ENCODE results near the gene PAXIP1.

The PAXIP1 gene

GRCh38 chr7:155000795-155001194, 2.1 kb downstream of the PAXIP1 start:
- Histone ChIP-seq H3K4me3 (replicated peaks; ENCODE audit: low read depth, low read length) (no peak overlapping the region), H3K27me3 (replicated peaks; ENCODE audit: control insufficient read depth, insufficient read depth, low read length) (no peaks in the 10 kb centered on the region), H3K36me3 (ENCODE audit: control insufficient read depth, insufficient read depth, low read length) (peaks cover 8% of the 10 kb centered on the region)
- no peak for DNase-seq (ENCODE audit: extremely low read depth, insufficient read length)
- TF ChIP-seq CTCF (IDR thresholded peaks at IDR 0.05; ENCODE audit: insufficient read depth, low read length, poor library complexity, severe bottlenecking) = peak; percentile 36

- H3K27me3 ChIP-seq (replicated peaks; ENCODE audit: control insufficient read depth, insufficient read depth, low read length) = no peaks in the 10 kb centered on the region
- no peak for TF ChIP-seq CTCF (IDR thresholded peaks at IDR 0.05; ENCODE audit: insufficient read depth, low read length, poor library complexity, severe bottlenecking)
- no peak for DNase-seq (ENCODE audit: extremely low read depth, insufficient read length)
- H3K36me3 ChIP-seq (ENCODE audit: control insufficient read depth, insufficient read depth, low read length) = peaks cover 8% of the 10 kb centered on the region
- H3K4me3 ChIP-seq (replicated peaks; ENCODE audit: low read depth, low read length) = no peak overlapping the region
Observed at GRCh38 chr7:154998481-154998880, 4.4 kb downstream of the PAXIP1 start.

DNA sequence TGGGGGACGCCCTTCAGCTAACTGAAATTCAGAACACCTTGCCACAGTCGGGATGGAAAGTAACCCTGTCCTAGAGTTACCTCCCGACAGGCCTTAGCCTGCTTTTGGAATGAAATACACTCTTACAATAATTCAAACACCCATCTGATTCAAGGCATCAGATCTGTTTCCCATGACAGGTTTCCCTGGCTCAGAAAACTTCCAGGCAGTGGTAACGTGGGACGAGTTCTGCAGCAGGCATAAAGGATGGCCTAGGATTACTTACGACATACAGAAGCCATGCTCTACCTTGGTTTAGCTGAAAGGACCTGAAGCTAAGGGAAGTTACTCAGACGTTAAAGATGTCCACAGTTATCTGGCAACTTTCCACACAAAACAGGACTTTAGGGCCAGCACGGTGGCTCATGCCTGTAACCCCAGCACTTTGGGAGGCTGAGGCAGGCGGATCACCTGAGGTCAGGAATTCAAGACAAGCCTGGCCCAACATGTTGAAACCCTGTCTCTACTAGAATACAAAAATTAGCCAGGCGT, 5.0 kb downstream of the PAXIP1 start:
- TF ChIP-seq CTCF (IDR thresholded peaks at IDR 0.05; ENCODE audit: insufficient read depth, low read length, poor library complexity, severe bottlenecking) = no peak
- DNase-seq (ENCODE audit: extremely low read depth, insufficient read length) = no peak
- Histone ChIP-seq H3K36me3 (ENCODE audit: control insufficient read depth, insufficient read depth, low read length) (peaks cover 8% of the 10 kb centered on the region), H3K4me3 (replicated peaks; ENCODE audit: low read depth, low read length) (no peak overlapping the region), H3K27me3 (replicated peaks; ENCODE audit: control insufficient read depth, insufficient read depth, low read length) (no peaks in the 10 kb centered on the region)

GRCh38 chr7:154996756-154997155, 6.2 kb downstream of the PAXIP1 start:
- no peak for DNase-seq (ENCODE audit: extremely low read depth, insufficient read length)
- TF ChIP-seq CTCF (IDR thresholded peaks at IDR 0.05; ENCODE audit: insufficient read depth, low read length, poor library complexity, severe bottlenecking) = no peak
- Histone ChIP-seq H3K36me3 (ENCODE audit: control insufficient read depth, insufficient read depth, low read length) (peaks cover 8% of the 10 kb centered on the region), H3K27me3 (replicated peaks; ENCODE audit: control insufficient read depth, insufficient read depth, low read length) (no peaks in the 10 kb centered on the region), H3K4me3 (replicated peaks; ENCODE audit: low read depth, low read length) (no peak overlapping the region)

GRCh38 chr7:154996101-154996500, 6.8 kb downstream of the PAXIP1 start:
- Histone ChIP-seq H3K36me3 (ENCODE audit: control insufficient read depth, insufficient read depth, low read length) (peaks cover 8% of the 10 kb centered on the region), H3K27me3 (replicated peaks; ENCODE audit: control insufficient read depth, insufficient read depth, low read length) (no peaks in the 10 kb centered on the region), H3K4me3 (replicated peaks; ENCODE audit: low read depth, low read length) (no peak overlapping the region)
- no peak for DNase-seq (ENCODE audit: extremely low read depth, insufficient read length)
- no peak for TF ChIP-seq CTCF (IDR thresholded peaks at IDR 0.05; ENCODE audit: insufficient read depth, low read length, poor library complexity, severe bottlenecking)

GRCh38 chr7:154994996-154995395, 7.9 kb downstream of the PAXIP1 start:
- no peak for DNase-seq (ENCODE audit: extremely low read depth, insufficient read length)
- Histone ChIP-seq H3K36me3 (ENCODE audit: control insufficient read depth, insufficient read depth, low read length) (peaks cover 8% of the 10 kb centered on the region), H3K4me3 (replicated peaks; ENCODE audit: low read depth, low read length) (no peak overlapping the region), H3K27me3 (replicated peaks; ENCODE audit: control insufficient read depth, insufficient read depth, low read length) (no peaks in the 10 kb centered on the region)
- no peak for TF ChIP-seq CTCF (IDR thresholded peaks at IDR 0.05; ENCODE audit: insufficient read depth, low read length, poor library complexity, severe bottlenecking)
